Inferior parietal cortex (tissue), 1 donor: ENCODE measurements around the gene CCDC60.

Experiments used
- DNase-seq: peaks from one replicate; pipeline ENCODE4 v3.0.0-alpha.2; 2016; ENCODE audit errors: extremely low spot score

CCDC60 gene

GRCh38 chr12:119384340-119384739, 49.8 kb downstream of the CCDC60 start:
- DNase-seq = no peak

DNA sequence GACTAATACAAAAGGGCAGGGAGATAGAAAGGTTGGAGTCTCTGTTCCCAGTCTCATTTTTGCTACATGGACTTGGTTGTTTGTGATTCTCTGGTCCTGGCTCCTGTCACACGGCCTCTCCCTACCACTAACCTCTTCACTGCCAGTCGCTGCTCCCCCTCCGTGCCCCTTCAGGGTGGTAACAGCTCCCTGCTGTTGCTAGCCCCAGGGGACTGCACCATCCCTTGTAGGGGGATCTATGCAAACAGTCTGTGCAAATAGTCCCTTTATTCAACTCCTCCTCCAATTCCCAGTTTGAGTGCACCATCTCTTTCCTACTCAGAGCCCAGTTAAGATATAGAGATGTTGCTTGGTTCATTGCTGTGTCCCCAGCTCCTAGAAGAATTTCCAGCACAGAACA, 51.1 kb downstream of the CCDC60 start:
- no peak for DNase-seq

- DNase-seq = no peak
Measured at GRCh38 chr12:119389687-119390086, 55.2 kb downstream of the CCDC60 start.

DNA sequence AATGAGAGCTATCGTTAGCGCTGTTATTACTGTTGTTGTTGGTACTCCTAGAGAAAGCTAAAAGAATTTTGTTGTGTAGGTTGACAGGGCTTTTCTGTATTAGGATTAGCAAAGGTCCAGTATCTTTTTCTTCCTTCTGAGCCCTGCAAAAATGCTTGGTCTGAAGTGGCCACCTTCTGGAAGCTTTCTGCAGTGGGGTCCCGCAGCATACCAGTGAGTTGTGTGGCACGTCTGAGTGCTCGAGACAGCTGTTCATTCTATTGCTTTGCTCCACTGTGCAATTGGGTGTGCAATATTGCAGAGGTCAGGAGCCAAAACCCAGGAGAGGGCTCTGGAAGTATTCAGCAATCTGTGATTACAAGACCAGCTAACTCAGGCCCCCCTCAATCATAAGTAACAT, 57.1 kb downstream of the CCDC60 start:
- no peak for DNase-seq

- DNase-seq = no peak
Measured at GRCh38 chr12:119393677-119394076, 59.1 kb downstream of the CCDC60 start.

- no peak for DNase-seq
Measured at GRCh38 chr12:119397540-119397939, 63.0 kb downstream of the CCDC60 start.

DNA sequence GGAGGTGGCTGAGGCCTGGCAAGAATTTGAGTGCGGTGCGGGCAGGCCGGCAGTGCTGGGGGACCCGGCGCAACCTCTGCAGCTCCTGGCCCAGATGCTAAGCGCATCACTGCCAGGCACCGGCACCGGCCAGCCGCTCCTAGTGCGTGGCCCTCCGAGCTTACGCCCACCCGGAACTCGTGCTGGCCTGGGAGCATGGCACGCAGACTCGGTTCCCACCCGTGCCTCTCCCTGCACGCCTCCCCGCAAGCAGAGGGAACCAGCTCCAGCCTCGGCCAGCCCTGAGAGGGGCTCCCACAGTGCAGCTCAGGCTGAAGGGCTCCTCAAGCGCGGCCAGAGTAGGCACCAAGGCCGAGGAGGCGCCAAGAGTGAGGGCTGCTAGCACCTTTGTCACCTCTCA, 63.7 kb downstream of the CCDC60 start:
- DNase-seq = no peak

GRCh38 chr12:119399301-119399700, 64.8 kb downstream of the CCDC60 start:
- DNase-seq = no peak

- DNase-seq = no peak
Measured at GRCh38 chr12:119406308-119406707, 71.8 kb downstream of the CCDC60 start.

DNA sequence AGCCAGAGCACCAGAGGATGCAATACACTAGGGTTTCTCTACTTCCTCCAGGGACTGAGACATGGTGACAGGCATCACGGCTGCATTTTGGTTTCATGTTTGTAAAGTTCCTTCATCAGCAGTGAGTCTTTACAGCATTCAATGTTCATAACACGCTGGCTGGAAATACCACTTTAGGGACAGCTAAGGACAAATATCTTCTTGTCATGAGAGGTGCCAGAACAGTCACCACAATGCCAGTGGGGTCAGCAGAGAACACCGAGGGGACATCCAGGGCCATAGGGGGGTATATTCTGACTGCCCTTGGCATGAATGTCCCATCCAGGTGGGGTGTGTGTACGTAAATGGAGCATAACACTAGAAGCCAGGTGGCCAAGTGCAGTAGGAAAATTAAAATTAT, 72.3 kb downstream of the CCDC60 start:
- no peak for DNase-seq

DNA sequence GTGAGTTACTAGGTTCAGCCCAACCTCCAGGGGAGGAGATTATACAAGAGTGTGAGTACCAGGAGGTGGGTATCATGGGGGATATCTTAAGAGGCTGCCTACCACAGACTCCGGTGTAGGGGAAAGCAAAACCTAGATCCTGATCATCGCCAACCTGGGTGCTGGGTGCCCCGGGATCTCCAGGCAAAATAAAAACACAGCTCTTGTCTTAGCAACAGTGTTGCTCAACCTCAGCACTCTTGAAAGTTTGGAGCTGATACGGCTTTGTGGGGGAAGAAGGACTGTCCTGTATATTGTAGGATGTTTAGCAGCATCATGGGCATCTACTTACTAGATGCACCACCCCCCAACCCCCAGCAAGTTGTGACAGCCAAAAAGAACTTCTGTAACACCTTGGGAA, 74.5 kb downstream of the CCDC60 start:
- DNase-seq = no peak

DNA sequence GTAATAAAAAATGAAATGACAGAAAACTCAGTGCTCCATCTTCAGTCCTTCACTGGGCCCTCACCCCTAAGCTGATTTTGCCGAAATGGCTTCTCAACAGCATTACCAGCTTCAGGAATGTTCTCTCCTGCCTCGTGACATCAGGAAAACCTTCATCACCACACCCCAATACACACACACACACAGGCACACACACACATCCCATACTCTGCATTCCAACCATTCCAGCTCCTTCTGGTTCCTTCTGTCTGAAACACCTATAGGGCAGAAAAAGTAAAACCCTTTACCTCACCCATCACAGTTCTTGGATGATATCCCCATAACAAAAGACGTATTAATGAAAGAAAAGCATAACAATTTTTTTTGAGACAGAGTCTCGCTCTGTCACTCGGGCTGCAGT, 75.9 kb downstream of the CCDC60 start:
- DNase-seq = no peak

- DNase-seq = no peak
Measured at GRCh38 chr12:119412306-119412705, 77.8 kb downstream of the CCDC60 start.

DNA sequence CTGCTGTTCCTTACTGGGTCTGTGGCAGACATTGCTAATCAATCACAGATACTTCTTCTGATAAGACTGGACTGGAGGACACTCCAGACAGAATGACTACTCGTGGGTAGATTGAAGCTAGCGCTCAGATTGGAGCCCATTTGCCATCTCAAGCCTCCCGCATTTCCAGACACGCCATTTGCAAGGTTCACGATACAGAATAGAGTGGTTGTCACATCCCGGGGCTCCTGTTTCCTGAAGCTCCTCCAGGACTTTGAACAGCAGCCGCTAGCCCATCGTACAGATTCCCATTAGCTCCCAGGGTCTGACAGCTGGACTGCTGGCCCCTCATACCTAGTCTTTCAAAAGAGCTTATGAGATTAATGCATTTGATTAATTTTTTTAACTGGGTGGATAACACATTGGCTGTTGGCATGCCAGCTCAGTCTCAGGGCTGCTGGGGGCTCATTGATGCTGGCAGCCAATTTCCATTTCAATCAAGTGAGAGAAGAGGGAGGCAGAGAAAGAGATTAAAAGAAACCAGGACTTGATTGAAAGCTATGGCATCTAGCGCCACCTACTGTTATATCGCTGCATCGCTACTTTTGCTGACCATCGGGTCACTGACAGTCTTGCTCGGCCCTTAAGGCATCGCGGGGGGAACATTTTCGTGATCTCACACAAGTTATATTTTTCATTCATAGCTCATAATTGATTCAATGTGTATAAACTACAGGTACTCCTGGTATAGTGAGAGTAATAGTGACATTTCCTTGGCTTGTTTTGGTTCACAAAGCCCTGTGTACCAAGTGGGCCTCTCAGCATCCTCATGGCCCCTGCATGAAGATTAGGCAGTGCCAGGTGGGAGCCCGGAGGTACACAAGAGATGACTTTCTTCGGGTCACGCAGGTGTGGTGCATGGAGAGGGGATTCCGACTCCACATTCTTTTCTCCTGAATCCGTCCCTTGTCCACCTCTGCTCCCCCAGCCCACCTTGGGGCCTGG, 78.6 kb downstream of the CCDC60 start:
- DNase-seq = peak; percentile 87

DNA sequence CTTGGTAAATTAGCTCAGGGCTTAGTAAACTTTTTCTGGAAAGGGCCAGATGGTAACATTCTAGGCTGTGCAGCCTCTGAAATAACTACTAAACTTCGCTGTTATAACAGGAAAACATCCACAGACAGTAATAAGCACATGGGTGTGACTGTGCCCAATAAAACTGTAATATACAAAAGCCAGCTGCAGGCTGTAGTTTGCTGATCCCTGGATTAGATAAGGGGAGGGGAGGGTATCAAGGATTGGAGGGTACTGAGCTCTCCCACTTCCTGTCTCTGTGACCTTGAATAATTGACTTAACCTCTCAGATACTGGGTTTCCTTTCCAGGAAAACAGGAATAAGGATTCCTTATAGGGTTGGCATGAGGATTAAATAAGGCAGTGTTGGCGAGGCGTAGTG, 81.2 kb downstream of the CCDC60 start:
- DNase-seq = no peak

GRCh38 chr12:119417440-119417839, 82.9 kb downstream of the CCDC60 start:
- DNase-seq = no peak

GRCh38 chr12:119419381-119419780, 84.9 kb downstream of the CCDC60 start:
- no peak for DNase-seq

- DNase-seq = no peak
Measured at GRCh38 chr12:119423285-119423684, 88.8 kb downstream of the CCDC60 start.

GRCh38 chr12:119425623-119426022, 91.1 kb downstream of the CCDC60 start:
- no peak for DNase-seq

GRCh38 chr12:119431151-119431550, 96.6 kb downstream of the CCDC60 start:
- no peak for DNase-seq

DNA sequence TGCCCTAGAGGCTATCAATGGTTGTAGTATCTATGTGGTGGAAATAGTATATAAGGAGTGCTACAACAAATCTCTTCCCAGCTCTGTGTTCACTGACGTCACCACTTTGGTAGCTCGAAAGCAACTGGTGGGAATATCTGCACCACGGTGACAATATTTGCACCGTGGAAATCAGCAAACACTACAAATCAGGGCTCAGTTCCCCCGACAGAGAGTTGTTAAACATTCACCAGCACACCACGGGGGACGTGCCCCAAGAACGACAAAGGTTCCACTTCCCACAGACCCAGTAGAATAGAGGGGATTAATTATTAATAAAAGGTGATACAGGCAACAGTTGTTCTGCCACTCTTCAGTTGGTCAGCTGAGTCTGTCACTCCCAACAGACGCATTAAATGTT, 98.4 kb downstream of the CCDC60 start:
- no peak for DNase-seq

GRCh38 chr12:119440803-119441360, 106.4 kb downstream of the CCDC60 start:
- DNase-seq = no peak

GRCh38 chr12:119444462-119445044, 110.0 kb downstream of the CCDC60 start:
- peak; percentile 75 for DNase-seq
